HG03095 (cell line): ENCODE results near the gene TARS3.

Source experiments
- ATAC-seq: cut with Tn5 transposase; IDR thresholded peaks from one replicate; pipeline ENCODE4 v1.9.1; 2021; ENCODE audit warnings: moderate library complexity; ENCODE audit not compliant: unreplicated experiment

TARS3 gene

GRCh38 chr15:101609742-101610610, 114.3 kb downstream of the TARS3 start:
- no peak for ATAC-seq

- no peak for ATAC-seq
Measured at GRCh38 chr15:101608201-101608600, 116.1 kb downstream of the TARS3 start.

GRCh38 chr15:101607108-101607507, 117.2 kb downstream of the TARS3 start:
- no peak for ATAC-seq

- ATAC-seq: no peak
Measured at GRCh38 chr15:101604124-101604874, 120.0 kb downstream of the TARS3 start.
